ENCODE results near the gene ZNF778. TPM values are rescaled to one million over a fixed set of nuclear protein-coding genes. Genes with fewer than 3 reads are reported as not detected.

The ZNF778 gene
- total and polyA plus RNA-seq, 11 donors: 1.6 to 14.6 (median 9.2) TPM

DNA sequence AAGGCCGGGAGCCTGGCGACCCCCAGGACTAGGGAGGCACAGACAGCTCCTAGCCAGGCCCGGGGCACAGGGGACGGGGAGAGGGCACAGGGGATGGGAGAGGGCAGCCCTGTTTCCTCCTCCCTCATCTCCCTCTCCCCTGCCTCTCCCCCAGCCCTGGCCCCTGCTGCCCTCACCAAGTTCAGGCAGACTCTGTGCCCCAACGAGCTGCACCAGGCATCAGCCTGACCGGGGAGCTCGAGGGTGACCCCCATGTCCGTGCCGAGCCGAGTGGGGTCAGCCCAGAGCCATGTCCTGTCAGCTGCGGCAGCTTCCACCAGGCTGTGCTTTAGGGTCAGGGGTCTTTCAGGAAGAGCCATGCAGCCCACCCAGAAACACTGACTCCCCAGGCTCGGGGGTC is 40.0 kb upstream of the ZNF778 start:
- DNase-seq (no peak), ATAC-seq (no peak)
- no peak overlapping the region for H3K4me3 ChIP-seq
- H3K9me3 ChIP-seq: no peaks in the 10 kb centered on the region
- H3K27ac ChIP-seq: no peak overlapping the region
- intact Hi-C loops (cut with DNase I): no loop called here
- 70 to 83% (median 76%) methylated on average over 4 to 12 of the region's 12 CpGs for WGBS, 4 donors
- peaks cover 0 to 47% (median 6%) of the 10 kb centered on the region in 9 donors for H3K27me3 ChIP-seq
- no peaks in the 10 kb centered on the region for H3K36me3 ChIP-seq
- TF ChIP-seq POLR2A (IDR thresholded peaks at IDR 0.05) (no peak), CTCF (IDR thresholded peaks at IDR 0.05) (no peak)
- no peaks in the 10 kb centered on the region for H3K4me1 ChIP-seq

GRCh38 chr16:89178453-89179147 is 38.9 kb upstream of the ZNF778 start:
- intact Hi-C loops (cut with DNase I): no loop called here
- TF ChIP-seq CTCF (IDR thresholded peaks at IDR 0.05) (no peak), POLR2A (IDR thresholded peaks at IDR 0.05) (no peak)
- Histone ChIP-seq H3K4me3 (no peak overlapping the region), H3K27ac (no peak overlapping the region), H3K36me3 (no peaks in the 10 kb centered on the region), H3K27me3 (peaks cover 0 to 47% (median 4%) of the 10 kb centered on the region in 9 donors), H3K9me3 (no peaks in the 10 kb centered on the region), H3K4me1 (no peaks in the 10 kb centered on the region)
- WGBS, 4 donors: 79 to 84% (median 80%) methylated on average over 15 to 24 of the region's 24 CpGs
- ATAC-seq (no peak), DNase-seq (no peak)

DNA sequence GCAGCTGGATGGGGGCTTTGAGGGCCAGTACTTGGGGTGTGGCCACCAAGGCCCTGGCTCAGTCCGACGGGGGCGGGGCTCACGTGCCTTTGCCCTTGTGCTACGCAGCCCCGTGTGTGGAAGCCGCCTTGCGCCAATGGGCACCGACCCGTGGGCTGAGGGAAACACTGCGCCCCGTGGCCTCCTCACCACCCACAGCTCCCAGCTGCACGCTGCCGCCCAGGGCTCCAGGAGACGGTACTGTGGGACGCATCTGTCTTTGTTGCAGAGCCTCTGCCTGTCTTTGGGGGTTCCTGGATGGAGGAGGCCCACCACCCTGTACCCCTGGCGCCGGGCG is 38.4 kb upstream of the ZNF778 start:
- Histone ChIP-seq H3K27me3 (peaks cover 0 to 47% (median 4%) of the 10 kb centered on the region in 9 donors), H3K27ac (no peak overlapping the region), H3K36me3 (no peaks in the 10 kb centered on the region), H3K4me3 (no peak overlapping the region), H3K9me3 (no peaks in the 10 kb centered on the region), H3K4me1 (no peaks in the 10 kb centered on the region)
- ATAC-seq: no peak
- WGBS, 4 donors: 77 to 96% (median 87%) methylated on average over 7 to 19 of the region's 19 CpGs
- intact Hi-C loops (cut with DNase I): no loop called here
- DNase-seq: no peak
- no peak for TF ChIP-seq POLR2A (IDR thresholded peaks at IDR 0.05)
- TF ChIP-seq CTCF (IDR thresholded peaks at IDR 0.05): no peak

- no peak for DNase-seq
- 76 to 82% (median 78%) methylated on average over 9 to 25 of the region's 25 CpGs for WGBS, 4 donors
- no peak for ATAC-seq
- Histone ChIP-seq H3K9me3 (no peaks in the 10 kb centered on the region), H3K27me3 (peaks cover 0 to 47% (median 4%) of the 10 kb centered on the region in 9 donors), H3K4me1 (no peaks in the 10 kb centered on the region), H3K4me3 (no peak overlapping the region), H3K36me3 (no peaks in the 10 kb centered on the region), H3K27ac (no peak overlapping the region)
- no peak for TF ChIP-seq POLR2A (IDR thresholded peaks at IDR 0.05)
- no peak for TF ChIP-seq CTCF (IDR thresholded peaks at IDR 0.05)
- intact Hi-C loops (cut with DNase I): no loop called here
These were observed 37.7 kb upstream of the ZNF778 start for GRCh38 chr16:89179656-89180315.
